Activated T-helper 1 cell treated with anti-CD3 and anti-CD28 coated beads, Interleukin-2, amount 50 U/mL, for 16 hours (primary cell): ENCODE results near the gene REN.

Experiments used
- DNase-seq, 2 donors: peaks; one replicate each; pipeline ENCODE4 v3.0.0-alpha.2; 2020; ENCODE audit warnings: low read depth in 1 of 2, low spot score in 1 of 2

The REN gene

GRCh38 chr1:204191456-204191855 is 25.3 kb upstream of the REN start:
- DNase-seq: no peak

DNA sequence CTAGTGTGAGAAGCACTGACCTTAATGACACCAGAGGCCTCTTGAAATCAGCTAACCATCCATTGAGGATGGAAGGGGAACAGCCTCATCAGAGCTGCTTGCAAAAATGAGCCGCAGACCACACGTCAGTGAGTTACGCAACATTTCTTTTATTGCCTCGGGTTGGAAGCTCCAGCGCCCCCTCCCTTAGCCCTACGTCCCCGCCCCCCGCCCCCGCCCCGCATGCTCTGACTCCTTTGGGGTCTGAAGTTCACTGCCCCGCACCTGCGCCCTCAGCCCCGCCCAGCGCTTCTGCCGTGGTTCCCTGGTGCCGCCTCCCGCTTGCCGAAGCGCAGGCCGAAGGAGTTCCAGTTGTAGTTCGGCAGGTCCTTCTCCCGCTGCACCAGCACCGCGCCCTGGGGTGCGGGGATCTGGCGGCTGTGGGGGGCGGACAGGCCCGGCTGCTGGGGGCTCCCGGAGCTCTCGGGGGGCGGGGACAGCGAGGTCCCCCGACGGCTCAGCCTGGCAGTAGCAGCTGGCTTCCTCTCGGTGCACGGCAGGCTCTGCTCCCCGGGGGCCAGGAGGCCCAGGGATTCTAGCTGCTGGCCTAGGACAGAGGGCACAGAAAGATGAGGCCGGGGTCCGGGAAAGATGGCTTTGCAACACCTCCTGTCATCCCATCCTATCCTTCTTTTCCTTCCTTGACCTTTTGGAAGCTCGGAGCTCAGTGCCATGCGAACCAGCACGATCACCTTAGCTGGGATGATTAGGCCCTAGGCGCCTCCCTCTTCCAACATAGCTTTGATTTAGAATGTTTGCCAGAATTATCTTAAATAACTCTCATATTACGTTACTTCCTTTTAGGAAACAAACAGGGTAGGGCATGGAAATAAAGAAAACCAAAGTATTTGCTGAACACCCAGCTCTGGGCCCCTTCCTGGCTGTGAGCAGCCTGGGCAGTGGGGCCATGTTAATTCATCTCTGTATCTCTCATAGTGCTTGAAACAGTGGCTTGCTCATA is 24.4 kb upstream of the REN start:
- DNase-seq: no peak

DNA sequence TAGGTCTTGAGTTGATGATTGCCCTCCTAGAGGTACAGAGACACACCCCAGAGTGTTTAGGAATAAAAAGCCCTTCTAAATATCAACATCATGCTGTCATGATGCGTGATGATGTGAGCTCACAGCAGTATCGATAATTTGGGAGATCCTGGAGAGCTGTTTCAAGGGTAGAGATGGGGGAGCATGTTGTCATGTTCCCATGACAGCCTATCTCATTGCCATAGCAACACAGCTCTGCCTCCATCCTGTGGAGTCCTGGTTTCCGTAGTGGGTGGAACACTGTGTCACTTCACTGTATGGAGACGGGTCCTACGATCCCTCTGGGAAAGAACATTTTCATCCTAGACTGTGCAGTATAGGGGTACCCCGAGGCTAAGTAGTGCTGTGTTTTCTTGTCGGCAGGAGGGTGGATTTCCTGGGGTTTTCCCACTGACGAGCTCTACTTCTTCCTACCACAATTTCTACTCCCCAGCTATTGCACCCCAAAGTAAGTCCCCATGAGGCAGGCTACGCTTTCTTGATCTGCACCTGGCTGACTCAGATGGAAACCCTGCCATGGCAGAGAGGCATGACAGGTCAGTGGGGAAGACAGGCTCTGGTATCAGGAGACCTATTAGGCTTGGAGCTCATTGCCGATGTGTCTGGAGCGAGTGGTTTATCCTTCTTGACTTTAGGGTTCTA is 23.0 kb upstream of the REN start:
- DNase-seq: no peak

DNA sequence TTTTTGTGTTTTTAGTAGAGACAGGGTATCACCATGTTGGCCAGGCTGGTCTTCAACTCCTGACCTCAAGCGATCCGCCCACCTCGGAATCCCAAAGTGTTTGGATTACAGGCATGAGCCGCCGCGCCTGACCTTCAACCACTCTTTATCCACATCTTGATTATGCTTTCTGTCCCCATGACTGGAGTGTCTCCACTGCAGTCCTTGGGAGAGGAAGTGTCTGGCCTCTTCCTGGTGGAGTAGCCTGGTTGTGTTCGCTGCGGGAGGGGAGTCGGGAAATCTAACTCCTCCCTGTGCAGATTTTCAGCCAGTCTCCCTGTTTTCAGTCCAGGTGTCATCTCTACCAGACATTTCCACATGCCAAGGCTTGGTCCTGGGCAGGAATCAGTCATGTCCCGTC is 20.5 kb upstream of the REN start:
- no peak for DNase-seq

GRCh38 chr1:204181116-204181515 is 15.0 kb upstream of the REN start:
- DNase-seq: no peak

DNA sequence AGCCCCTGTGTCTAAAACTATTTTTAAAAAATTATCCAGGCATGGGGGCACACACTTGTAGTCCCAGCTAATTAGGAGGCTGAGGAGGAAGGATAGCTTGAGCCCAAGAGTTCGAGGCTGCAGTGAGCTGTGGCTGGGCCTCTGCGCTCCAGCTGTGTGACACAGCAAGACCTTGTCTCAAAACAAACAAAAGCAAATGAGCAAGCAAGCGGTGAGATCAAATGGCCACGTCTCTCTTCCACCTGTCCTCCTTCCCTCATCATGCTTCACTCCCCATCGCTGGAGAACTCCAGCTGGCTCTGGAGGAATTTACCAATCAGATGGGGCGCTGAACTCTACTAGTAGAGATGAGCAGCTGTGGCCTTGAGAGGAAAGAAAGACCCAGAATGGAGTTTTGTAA is 14.0 kb upstream of the REN start:
- DNase-seq: no peak

- DNase-seq: no peak
Observed at GRCh38 chr1:204178487-204179281, 12.5 kb upstream of the REN start.

DNA sequence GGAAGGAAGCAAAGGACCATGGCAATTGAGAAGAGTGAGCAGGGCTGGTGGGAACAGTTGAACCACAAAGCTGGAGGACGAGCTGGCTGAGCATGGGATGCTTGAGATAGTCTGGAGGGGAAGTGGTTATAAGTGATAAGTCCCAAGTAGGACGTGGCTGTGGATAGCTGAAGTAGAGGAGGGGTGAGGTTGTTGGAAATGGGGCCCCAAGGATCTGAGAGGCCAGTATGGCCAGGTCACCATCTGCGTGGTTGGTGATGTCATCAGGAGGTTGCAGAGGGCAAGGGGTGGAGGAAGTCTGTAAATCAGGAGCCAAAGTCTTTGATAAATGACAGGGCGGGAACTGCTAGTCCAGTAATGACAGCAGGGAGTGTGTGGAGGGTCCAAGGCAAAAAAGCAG is 11.0 kb upstream of the REN start:
- DNase-seq: no peak

- no peak for DNase-seq
Observed at GRCh38 chr1:204176049-204176448, 9.9 kb upstream of the REN start.

DNA sequence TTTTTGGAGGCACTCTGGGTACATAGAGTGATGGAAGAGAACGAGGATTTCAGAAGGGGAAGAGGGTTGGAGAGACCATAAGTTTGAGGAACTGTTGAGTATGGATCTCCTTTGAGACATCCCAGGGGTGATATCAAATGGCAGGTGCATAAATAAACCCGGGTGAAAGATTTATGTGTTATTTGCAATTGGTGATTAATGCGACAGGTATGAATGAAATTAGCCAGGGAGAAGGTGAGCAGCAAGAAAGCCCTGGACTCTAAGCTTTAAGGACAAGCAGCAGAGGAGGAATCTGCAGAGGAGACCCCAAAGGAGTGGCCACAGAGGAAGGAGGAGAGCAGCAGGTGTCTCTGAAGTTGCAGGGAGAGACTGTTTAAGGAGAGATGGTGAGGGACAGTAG is 8.8 kb upstream of the REN start:
- DNase-seq: no peak

DNA sequence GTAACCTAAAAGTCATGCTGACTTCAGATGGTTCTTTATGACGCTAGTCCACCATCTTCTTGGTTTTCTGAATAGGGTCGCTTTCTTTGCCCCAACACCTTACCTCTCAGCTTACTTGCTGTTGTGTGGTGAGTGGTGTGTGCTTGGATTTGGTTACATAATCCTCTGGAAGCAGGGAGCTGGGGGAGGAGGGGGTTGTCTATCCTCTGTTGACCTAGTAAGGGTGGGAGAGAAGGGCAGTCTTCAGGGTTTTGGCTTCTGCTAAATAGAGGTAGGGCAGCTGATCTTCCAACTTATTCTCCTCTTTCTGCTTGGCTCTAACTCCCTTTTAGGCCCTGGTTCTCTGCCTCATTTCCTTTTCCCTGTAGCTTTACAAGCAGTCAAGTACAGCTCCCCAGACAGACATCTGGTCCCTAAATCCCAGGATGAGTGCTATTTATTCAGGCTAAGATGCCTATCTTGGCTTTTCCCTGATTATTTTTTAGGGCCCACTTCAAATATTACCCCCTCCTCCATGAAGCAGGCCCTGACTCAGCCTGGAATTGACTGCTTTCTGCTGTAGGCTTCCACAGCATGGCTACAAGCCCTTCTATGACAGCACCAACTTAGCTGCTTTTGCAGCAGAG is 6.4 kb upstream of the REN start:
- no peak for DNase-seq

GRCh38 chr1:204171751-204172178 is 5.6 kb upstream of the REN start:
- no peak for DNase-seq

DNA sequence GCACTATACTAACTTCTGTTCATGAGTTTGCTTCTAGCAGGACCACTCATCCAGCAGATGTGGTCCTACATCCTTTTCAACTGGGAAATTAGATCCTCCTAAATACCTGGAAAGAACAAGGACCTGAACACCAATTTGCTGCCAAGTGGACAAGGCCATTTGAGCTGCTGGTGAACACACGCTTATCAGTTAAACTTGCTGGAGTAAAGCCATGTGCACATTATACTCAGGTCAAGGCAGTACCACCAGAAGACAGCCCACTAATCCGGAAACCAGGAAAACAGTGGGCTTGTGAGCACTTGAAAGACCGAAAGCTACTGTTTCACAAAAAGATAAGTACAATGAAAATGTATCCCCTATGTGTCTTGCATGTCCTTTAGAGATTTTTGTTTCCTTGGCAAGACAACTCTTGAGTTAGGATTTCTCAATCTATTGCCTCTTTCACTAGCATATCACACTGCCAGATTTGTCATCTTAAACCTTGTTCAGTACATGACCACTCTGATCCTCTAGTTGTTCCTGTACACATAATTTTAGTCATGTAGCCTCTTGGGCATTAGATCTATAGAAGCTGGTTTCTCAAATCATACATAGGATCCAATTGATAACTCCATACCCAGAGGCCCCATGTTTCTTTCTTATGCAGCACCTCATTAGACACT is 4.5 kb upstream of the REN start:
- DNase-seq: no peak

GRCh38 chr1:204169858-204170257 is 3.7 kb upstream of the REN start:
- DNase-seq: no peak

- no peak for DNase-seq
Observed at GRCh38 chr1:204167730-204168129, 1.6 kb upstream of the REN start.

DNA sequence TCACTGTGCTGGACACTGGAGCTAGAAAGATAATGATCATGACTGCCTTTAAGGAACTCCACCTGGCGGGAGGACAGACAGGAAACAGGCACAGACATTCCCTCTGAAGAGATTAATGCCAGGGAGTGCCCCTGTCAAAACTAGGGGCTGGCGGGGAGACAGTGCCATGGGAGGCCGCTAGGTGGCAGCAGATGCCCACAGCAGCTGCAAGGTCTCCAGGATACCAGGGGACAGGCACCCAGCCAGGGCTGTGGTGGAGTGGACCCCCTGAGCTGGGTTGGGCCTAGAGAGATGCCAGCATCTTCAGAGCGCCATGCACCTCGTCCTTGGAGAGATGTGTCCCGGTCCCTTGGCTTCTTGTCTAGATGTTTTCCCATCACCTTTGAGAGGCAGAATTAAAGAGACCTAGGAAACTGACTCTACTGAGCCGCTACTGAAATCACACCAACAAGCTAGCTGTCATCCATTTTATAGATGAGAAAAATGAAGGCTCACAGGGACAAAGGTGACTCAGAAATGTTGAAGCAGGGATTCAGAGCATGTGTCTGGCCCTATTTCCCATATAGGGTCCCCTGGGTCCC is 3.6 kb downstream of the REN start:
- DNase-seq: peak; percentile 62 to 68

DNA sequence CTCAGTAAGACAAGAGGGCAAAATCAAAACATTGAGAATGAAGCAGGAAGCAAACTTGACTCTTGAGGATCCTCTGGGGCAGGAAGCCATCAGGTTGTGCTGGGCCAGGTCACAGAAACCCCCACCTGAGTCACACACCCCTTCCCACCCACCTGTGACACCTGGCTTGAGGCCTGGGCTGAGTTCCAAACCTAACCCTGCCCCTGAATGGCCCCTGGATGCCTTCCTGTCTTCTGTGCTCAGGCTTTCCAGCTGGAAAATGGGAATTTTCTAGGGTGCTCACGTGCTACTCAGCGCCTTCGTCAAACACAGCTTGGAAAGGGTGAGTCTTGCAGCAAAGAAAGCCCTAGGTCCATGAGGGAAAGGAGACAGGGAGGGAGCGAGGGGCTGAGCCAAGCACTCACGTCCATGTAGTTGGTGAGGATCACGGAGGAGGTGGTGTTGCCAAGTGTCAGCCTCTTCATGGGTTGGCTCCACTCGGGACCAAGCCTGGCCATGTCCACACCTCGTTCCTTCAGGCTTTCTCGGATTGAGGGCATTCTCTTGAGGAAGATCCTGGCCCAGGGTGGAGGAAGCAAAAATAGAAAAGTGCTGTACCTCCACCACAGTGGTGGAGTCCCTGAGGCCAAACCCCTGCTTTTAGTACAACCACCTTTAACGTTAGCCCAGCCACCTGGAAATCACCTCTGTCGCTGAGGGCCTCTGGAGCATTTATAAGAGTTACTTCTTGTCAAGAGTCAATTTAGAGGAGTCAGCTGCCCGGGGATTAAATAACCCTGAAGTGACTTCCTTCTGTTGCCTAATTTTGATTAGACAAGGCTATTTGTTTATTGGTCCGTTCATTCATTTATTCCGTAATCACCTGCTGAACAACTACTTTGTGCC is 4.3 kb downstream of the REN start:
- DNase-seq: no peak

DNA sequence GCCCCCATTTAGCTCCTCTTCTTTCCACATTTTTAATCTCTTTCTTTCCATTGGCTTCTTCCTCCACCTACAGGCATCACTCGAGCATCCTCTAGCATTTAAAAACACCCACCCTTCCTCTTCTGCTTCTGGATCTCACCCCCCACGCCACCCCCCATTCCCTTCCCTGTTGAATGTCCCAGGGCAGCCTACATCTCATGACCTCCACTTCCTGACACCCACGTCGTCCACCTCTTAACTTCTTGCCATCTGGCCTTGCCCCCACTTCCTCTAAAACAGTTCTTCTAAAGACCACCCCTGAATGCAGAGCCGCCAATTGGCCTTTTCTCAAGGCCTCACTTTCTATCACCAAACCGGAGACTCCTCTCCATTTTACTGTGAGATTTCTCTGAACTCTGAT is 8.2 kb downstream of the REN start:
- DNase-seq: no peak

DNA sequence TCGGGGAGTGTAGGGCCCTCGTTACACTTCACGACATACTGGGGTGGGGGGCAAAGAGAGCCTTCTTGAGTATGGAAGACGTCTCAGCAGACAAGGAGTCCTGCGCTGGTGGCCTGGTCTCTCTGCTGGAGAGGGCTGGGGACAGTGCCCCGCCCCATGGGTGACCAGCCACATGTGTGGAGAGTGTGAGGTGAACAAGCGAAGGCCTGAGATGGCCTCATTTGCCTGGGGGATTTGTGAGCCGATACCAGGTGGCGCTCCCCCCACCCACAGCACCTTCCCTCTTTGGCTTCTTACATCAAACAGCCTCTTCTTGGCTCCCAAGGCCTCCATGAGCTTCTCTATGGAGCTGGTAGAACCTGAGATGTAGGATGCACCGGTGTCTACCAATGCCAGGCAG is 10.3 kb downstream of the REN start:
- DNase-seq: no peak
